LNCAP (cell line): ENCODE results near the gene GNB4.

Experiments used
- CTCF ChIP-seq: fragments of 450-650 bp; IDR thresholded peaks from 2 replicates; pipeline ENCODE4 v1.5.1; 2017; ENCODE audit warnings: mild to moderate bottlenecking

GNB4 gene

GRCh38 chr3:179452176-179452564 lies 900 bp upstream of the GNB4 start:
- no peak for TF ChIP-seq CTCF

- no peak for TF ChIP-seq CTCF
These were observed 387 bp downstream of the GNB4 start for GRCh38 chr3:179450901-179451264.

GRCh38 chr3:179450261-179450701 lies 989 bp downstream of the GNB4 start:
- no peak for TF ChIP-seq CTCF

- TF ChIP-seq CTCF, result no peak
These were observed 1.6 kb downstream of the GNB4 start for GRCh38 chr3:179449636-179450035.

GRCh38 chr3:179447251-179447650 lies 4.0 kb downstream of the GNB4 start:
- no peak for TF ChIP-seq CTCF

GRCh38 chr3:179446501-179446900 lies 4.8 kb downstream of the GNB4 start:
- peak; percentile 39; the same call in 1 of the 2 replicates for TF ChIP-seq CTCF

- no peak for TF ChIP-seq CTCF
These were observed 12.4 kb downstream of the GNB4 start for GRCh38 chr3:179438841-179439240.

GRCh38 chr3:179436517-179436916 lies 14.8 kb downstream of the GNB4 start:
- TF ChIP-seq CTCF, result no peak
